ENCODE data around the gene KCNN4. TPM values are rescaled to one million over a fixed set of nuclear protein-coding genes. Genes with fewer than 3 reads are reported as not detected.
A peak's percentile ranks its signal among the peaks of the same experiment; 100 is the strongest.

KCNN4 gene
- total RNA-seq, 4 donors from 2014 or later: 26.5 to 72.2 (median 37.4) TPM; not detected in 1

- Histone ChIP-seq H3K4me3 (no peak overlapping the region), H3K27ac (peak overlapping the region; percentile 81 to 90 (median 88)), H3K27me3 (no peaks in the 10 kb centered on the region), H3K4me1 (peaks cover 0 to 26% (median 20%) of the 10 kb centered on the region in 4 donors), H3K9me3 (no peaks in the 10 kb centered on the region), H3K36me3 (peaks cover 0 to 30% (median 0%) of the 10 kb centered on the region in 4 donors)
- peak; percentile 66 for DNase-seq
- intact Hi-C loops (cut with DNase I; ENCODE audit: low total_unique reads): loop anchor here (5.0 kb wide), 1 partner anchor 864 kb away; no protein-coding TSS in a partner anchor
- no peak for TF ChIP-seq CTCF (IDR thresholded peaks at IDR 0.05)
- TF ChIP-seq EP300 (IDR thresholded peaks at IDR 0.05; ENCODE audit: low read depth): no peak
- peak; percentile 4 to 41 (median 24) for TF ChIP-seq POLR2AphosphoS5 (IDR thresholded peaks at IDR 0.05)
- no peak for TF ChIP-seq POLR2A (IDR thresholded peaks at IDR 0.05)
- 44 to 94% methylated on average over 2 to 5 of the region's 5 CpGs for WGBS, 2 donors (ENCODE audit: low coverage in 1 of 2)
- in situ Hi-C loops (cut with MboI; ENCODE audit: low pct_ligation_motif_present in 1 of 4, low pct_unique_long_range_greater_than_20kb in 1 of 4, low sequenced_read_pairs in 3 of 4): no loop called here
These were observed 42.0 kb downstream of the KCNN4 start for GRCh38 chr19:43738780-43739211.

GRCh38 chr19:43735957-43736356, 44.8 kb downstream of the KCNN4 start:
- no peaks in the 10 kb centered on the region for H3K27me3 ChIP-seq
- in situ Hi-C loops (cut with MboI; ENCODE audit: low pct_ligation_motif_present in 1 of 4, low pct_unique_long_range_greater_than_20kb in 1 of 4, low sequenced_read_pairs in 3 of 4): no loop called here
- intact Hi-C loops (cut with DNase I; ENCODE audit: low total_unique reads): loop anchor here (5.0 kb wide), 1 partner anchor 866 kb away; no protein-coding TSS in a partner anchor
- TF ChIP-seq POLR2AphosphoS5 (IDR thresholded peaks at IDR 0.05): no peak
- no peak for TF ChIP-seq CTCF (IDR thresholded peaks at IDR 0.05)
- no peak for TF ChIP-seq POLR2A (IDR thresholded peaks at IDR 0.05)
- TF ChIP-seq EP300 (IDR thresholded peaks at IDR 0.05; ENCODE audit: low read depth): no peak
- no peak for DNase-seq
- peaks cover 0 to 36% (median 10%) of the 10 kb centered on the region in 4 donors for H3K36me3 ChIP-seq
- H3K9me3 ChIP-seq: no peaks in the 10 kb centered on the region
- no peak overlapping the region for H3K27ac ChIP-seq
- peaks cover 0 to 26% (median 20%) of the 10 kb centered on the region in 4 donors for H3K4me1 ChIP-seq
- H3K4me3 ChIP-seq: no peak overlapping the region

GRCh38 chr19:43735013-43735412, 45.8 kb downstream of the KCNN4 start:
- WGBS, 2 donors (ENCODE audit: low coverage in 1 of 2): 95 to 98% methylated on average over 4 to 6 of the region's 6 CpGs
- Histone ChIP-seq H3K4me3 (no peak overlapping the region), H3K9me3 (no peaks in the 10 kb centered on the region), H3K4me1 (peaks cover 0 to 16% (median 14%) of the 10 kb centered on the region in 4 donors), H3K27me3 (no peaks in the 10 kb centered on the region), H3K27ac (no peak overlapping the region), H3K36me3 (peaks cover 0 to 36% (median 10%) of the 10 kb centered on the region in 4 donors)
- no peak for TF ChIP-seq POLR2A (IDR thresholded peaks at IDR 0.05)
- no peak for TF ChIP-seq EP300 (IDR thresholded peaks at IDR 0.05; ENCODE audit: low read depth)
- TF ChIP-seq POLR2AphosphoS5 (IDR thresholded peaks at IDR 0.05): no peak
- no peak for TF ChIP-seq CTCF (IDR thresholded peaks at IDR 0.05)
- in situ Hi-C loops (cut with MboI; ENCODE audit: low pct_ligation_motif_present in 1 of 4, low pct_unique_long_range_greater_than_20kb in 1 of 4, low sequenced_read_pairs in 3 of 4): no loop called here
- intact Hi-C loops (cut with DNase I; ENCODE audit: low total_unique reads): loop anchor here (5.0 kb wide), 1 partner anchor 867 kb away; no protein-coding TSS in a partner anchor
- no peak for DNase-seq

DNA sequence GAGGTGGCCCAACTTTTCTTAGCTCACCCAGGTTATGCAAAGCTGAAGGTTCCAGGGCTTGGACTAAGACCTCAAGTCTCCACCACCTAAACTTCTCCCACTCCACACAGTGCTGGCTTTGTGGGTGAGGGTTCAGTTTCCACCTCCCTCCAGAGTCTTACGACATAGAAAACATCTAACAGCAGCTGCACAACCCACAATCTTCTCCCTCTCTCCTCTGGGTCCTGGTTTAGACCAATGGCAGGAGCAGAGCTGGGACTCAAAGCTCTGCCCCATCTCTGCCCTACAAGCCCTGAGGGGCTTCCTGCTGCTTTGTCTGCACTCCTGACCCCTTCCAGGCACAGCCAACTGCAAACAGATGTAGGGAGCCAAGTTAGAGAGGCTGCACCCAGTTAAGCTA, 48.9 kb downstream of the KCNN4 start:
- TF ChIP-seq POLR2A (IDR thresholded peaks at IDR 0.05) (no peak), CTCF (IDR thresholded peaks at IDR 0.05) (no peak), POLR2AphosphoS5 (IDR thresholded peaks at IDR 0.05) (no peak), EP300 (IDR thresholded peaks at IDR 0.05; ENCODE audit: low read depth) (no peak)
- WGBS, 2 donors (ENCODE audit: low coverage in 1 of 2): 57% methylated on average over 1 of the region's 1 CpG; no CpG with 5 or more reads in 1 of the 2 donors
- intact Hi-C loops (cut with DNase I; ENCODE audit: low total_unique reads) (no loop called here), in situ Hi-C loops (cut with MboI; ENCODE audit: low pct_ligation_motif_present in 1 of 4, low pct_unique_long_range_greater_than_20kb in 1 of 4, low sequenced_read_pairs in 3 of 4) (no loop called here)
- no peaks in the 10 kb centered on the region for H3K9me3 ChIP-seq
- no peak overlapping the region for H3K27ac ChIP-seq
- peaks cover 0 to 27% (median 10%) of the 10 kb centered on the region in 4 donors for H3K36me3 ChIP-seq
- no peaks in the 10 kb centered on the region for H3K27me3 ChIP-seq
- no peaks in the 10 kb centered on the region for H3K4me1 ChIP-seq
- DNase-seq: no peak
- no peak overlapping the region for H3K4me3 ChIP-seq

Measured in transverse colon (tissue), 4 donors.